ENCODE measurements around the gene ZFAND3. TPM values are rescaled to one million over a fixed set of nuclear protein-coding genes. Genes with fewer than 3 reads are reported as not detected.
"Not testable (repeated sequence)": the region's sequence is repeated elsewhere in the genome, so short reads cannot be mapped to it uniquely, and the experiment has no call there.

The ZFAND3 gene
- polyA plus RNA-seq, 4 donors: 140 to 179 (median 177) TPM

DNA sequence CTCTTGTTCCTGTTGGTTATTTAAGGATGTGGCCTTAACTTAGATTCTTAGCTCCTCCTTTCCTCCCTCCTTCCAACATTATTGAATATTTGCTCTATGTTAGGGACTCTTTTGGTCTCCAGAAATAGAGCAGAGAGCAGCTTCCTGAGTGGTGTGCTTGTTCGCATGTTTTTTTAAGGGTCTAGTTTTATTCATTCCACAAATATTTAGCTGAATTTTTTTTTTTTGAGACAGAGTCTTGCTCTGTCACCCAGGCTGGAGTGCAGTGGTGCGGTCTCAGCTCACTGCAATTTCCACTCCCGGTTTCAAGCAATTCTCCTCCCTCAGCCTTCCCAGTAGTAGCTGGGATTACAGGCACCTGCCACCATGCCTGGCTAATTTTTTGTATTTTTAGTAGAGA is 169.2 kb downstream of the ZFAND3 start:
- no peak for DNase-seq (ENCODE audit: low read depth in 4 of 4, low spot score in 3 of 4)

DNA sequence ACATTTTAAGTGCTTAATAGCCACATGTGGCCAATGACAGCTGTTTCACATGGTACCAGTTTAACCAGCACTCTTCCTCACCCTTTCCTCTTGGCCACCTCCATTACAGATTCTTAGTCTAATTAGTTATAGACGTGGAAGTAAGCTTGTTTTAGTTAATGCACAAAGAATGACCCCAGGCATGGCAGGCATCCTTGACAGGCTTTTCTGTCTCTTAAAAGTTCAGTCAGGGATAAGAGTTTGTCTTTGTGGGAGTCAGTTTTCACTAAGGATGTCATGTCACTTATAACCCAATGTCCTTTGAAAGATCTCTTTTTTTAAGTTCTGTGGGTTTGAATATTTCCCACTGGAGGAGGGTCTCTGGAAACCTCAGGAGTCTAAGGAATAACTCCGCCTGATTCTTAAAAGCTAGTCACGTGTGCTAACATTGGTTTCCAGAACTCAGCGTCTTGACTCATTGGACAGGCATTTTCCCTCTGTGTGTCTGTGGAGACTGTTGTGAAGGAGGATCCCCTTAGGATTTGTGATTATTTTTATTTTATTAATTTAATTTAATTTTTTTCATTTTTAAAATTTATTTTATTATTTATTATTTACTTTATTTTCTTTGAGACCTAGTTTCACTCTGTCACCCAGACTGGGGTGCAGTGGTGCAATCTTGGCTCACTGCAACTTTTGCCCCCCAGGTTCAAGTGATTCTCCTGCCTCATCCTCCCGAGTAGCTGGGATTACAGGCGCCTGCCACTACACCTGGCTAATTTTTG is 171.4 kb downstream of the ZFAND3 start:
- DNase-seq (ENCODE audit: low read depth in 4 of 4, low spot score in 3 of 4): no peak

DNA sequence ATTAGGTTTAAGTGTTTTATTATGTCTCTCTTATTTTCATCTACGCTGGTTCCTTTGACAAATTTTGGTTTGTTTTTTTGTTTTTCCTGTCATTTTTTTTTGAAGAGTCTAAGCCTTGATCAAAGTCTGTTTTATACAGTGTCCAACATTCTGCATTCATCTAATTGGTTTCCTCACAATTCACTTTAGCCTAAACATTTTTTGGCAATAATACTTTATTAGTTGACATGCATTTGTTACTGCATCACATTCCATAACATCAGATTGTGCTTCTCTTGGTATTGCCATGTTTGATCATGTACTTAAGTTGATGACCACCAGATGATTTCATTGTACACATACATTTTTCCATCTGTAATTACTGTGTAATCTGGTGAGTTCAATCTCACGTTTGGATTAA is 173.2 kb downstream of the ZFAND3 start:
- no peak for DNase-seq (ENCODE audit: low read depth in 4 of 4, low spot score in 3 of 4)

DNA sequence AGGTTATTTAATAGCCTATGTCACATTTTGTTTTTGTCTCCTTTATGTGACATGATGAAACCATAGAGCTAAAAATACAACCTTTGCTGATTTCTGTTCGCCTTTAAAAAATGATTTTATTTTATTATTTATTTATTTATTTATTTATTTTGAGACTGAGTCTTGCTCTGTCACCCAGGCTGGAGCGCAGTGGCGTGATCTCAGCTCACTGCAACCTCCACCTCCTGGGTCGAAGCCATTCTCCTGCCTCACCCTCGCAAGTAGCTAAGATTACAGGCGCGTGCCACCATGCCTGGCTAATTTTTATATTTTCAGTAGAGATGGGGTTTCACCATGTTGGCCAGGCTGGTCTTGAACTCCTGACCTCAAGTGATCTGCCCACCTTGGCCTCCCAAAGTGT is 173.7 kb downstream of the ZFAND3 start:
- not testable (repeated sequence) for DNase-seq (ENCODE audit: low read depth in 4 of 4, low spot score in 3 of 4)

DNA sequence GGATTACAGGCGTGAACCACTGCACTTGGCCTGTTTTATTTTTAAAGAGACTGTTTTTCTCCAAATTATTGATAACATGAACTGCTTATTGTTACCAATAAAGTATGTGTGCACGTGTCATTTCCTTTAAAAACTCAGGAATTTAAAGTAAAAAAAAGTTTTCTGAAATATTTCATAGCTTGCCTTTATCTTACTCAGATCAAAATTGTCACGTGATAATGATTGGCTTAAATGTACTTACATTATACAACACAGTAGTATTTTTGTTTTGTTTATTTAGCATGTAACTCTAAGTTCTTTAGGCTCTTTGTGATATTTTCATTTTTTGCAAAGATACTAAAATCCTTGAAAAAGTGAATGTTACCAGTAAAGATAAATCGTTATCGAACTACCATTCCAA is 174.1 kb downstream of the ZFAND3 start:
- no peak for DNase-seq (ENCODE audit: low read depth in 4 of 4, low spot score in 3 of 4)

DNA sequence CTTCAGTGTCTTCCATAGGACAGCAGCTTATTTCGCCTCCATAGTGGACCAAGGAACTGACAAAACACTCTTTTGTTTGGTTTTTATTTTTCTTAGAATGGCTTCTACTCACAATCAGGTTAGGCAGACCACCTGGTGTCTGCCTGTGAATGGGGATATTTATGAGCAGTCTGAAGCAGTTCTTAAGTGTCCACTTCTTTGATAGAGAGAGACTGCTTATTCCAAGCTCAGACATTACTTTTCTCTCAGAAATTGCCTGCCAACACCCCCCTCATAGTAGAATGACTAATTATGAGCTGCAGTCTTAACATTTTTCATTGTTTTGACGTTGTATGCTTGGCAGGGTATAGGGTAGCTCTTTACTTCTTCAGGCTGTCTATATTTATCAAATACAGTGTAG is 174.7 kb downstream of the ZFAND3 start:
- no peak for DNase-seq (ENCODE audit: low read depth in 4 of 4, low spot score in 3 of 4)

DNA sequence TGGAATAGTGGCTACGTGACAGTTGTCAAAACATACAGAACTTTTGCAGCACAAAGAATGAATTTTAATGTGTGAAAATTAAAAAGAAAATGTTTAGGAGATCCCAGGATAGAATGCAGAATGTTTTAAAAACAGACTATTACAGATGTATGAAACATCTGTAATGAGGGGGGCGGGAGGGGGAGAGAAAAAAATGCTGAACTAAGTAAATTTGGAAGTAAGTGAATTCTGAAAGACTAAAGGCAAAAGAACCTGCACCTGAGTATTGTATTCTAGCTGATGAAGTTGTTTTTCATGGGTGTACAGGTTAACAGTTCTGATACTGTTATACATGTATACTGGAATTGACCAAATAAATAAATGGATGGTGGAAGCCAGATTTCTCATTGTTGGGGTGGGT is 178.8 kb downstream of the ZFAND3 start:
- DNase-seq (ENCODE audit: low read depth in 4 of 4, low spot score in 3 of 4): no peak

DNA sequence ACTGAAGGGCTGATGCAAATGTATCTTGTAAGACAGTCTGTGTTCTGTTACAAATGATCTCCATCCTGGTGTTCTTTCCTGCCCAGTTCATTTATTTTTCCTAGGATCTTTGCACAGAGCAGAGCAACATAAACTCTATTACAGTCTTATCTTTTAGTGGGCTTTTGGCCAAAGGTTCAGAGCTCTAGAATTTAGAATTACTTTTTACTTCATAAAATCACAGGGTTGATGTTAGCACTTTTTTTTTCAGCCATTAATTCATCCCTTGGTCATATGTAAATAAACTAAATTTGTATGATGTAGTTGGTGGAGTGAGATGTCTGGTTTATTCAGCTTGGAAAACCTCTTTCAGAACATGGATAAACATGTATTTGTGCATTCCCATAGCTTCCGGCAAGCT is 181.9 kb downstream of the ZFAND3 start:
- DNase-seq (ENCODE audit: low read depth in 4 of 4, low spot score in 3 of 4): no peak

DNA sequence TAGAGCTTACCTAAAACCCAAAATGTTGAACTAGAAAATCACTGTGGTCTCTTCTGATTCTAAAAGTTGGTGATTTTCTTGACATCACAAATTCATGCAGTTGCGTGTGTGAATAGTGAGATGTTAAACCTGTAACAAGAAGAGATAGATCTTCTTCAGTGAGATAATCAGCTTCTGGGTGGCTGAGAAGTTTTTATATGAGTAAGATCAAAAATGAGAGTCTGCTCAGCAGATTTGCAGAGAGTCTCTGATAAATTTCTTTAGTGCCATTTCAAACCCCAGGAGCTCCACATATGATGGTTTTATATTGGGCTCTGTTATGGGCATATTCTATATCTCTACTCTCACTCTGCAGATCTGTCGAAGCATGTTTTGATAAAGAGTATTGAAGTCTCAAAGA is 185.4 kb downstream of the ZFAND3 start:
- DNase-seq (ENCODE audit: low read depth in 4 of 4, low spot score in 3 of 4): no peak

DNA sequence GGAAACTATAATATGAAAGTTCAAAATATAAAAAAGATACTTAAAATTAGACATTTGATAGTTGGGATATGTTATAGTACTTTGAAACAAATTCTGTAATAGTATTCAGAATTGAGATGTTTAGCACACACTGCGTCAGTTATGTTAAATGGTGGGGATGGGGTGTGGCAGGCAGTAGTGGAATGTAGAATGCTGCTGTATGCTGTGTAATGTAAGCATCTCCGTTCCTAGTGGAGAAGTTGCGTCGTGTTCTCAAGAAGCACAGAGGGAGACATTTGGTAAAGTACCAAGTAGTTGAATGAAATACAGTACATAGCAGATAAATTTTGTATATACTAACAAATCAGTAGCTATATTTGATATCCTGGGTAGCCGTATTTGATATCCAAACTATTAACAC is 192.4 kb downstream of the ZFAND3 start:
- no peak for DNase-seq (ENCODE audit: low read depth in 4 of 4, low spot score in 3 of 4)

DNA sequence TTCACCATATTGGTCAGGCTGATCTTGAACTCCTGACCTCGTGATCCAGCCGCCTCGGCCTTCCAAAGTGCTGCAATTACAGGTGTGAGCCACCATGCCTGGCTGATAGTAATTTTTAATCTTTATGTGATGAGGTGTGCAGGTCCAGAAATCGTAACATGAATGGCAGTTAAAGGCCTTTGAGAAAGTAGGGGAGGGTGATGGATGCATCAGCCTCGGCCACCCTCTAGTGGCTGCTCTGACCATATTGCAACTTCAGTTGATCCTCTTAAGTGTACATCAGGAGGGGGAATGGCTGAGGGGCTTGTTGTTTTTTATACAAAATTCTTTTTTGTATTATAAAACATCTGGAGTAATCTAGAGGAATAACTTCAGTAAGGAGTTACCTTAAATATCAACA is 193.0 kb downstream of the ZFAND3 start:
- DNase-seq (ENCODE audit: low read depth in 4 of 4, low spot score in 3 of 4): no peak

DNA sequence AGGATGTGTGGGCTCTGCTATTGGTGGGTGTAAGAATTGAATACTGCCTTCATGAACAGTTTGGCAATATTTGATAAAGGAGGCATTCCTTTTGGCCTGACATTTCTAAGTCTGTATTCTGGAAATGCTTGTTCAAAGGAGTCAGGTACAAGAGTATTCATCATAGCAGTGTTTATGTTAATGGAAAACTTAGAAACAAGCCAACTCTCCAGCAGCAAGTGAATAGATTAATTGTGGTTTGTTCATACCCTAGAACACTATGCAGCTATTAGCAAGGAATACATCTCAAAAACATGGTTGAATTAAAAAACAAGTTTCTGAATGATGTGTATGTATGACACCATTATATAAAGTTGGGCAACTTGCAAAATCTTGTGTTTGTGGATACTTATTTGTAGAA is 195.8 kb downstream of the ZFAND3 start:
- no peak for DNase-seq (ENCODE audit: low read depth in 4 of 4, low spot score in 3 of 4)

DNA sequence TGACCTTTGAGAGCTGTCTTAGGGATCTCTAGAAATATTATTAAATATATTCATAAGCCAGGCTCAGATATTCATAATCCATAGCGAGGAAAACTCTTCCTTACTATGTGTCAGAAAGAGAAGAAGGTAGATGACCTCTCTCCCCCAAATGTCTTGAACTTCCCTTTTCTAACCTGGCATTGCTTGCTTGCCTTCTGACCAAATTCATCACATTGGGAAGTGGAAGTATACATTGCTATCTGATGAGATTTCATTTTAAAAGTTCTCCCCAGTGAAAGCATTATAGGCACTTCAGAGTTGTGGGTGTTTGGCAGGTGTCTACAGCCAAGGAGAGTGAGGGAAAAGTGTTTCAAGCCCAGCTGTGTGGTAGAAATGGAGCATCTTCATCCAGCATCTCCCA is 197.3 kb downstream of the ZFAND3 start:
- DNase-seq (ENCODE audit: low read depth in 4 of 4, low spot score in 3 of 4): no peak

DNA sequence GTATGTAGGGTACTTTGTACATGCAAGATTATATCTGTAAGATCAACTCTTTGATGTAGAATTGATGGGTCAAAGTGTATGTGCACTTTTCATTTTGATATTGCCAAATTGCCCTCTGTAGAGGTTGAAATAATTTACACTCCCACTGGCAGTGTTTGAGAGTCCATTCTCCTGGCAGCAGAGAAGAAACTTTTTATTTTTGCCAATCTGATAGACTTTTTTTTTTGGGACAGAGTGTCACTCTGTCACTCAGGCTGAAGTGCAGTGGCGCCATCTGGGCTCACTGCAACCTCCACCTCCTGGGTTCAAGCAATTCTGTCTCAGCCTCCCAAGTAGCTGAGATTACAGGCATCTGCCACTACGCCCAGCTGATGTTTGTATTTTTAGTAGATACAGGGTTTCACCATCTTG is 199.2 kb downstream of the ZFAND3 start:
- no peak for DNase-seq (ENCODE audit: low read depth in 4 of 4, low spot score in 3 of 4)

DNA sequence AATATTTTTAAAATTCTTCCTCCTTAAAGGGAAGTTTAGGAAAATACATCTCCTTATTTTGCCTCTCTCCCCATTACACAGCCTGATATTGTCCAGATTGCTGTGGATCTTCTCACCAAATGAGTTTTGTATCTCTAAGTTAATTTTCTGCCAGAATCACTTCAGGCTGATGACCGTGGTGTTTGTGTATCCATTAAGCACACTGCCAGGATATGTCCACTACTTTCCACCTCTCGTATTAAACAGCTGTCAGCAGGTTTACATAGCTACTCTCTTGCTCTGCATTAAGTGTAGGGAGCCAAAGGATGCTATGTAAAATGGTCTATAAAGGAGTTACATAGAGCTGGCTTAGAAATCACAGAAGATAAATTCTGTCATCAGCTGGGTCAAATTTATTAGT is 201.1 kb downstream of the ZFAND3 start:
- DNase-seq (ENCODE audit: low read depth in 4 of 4, low spot score in 3 of 4): no peak

DNA sequence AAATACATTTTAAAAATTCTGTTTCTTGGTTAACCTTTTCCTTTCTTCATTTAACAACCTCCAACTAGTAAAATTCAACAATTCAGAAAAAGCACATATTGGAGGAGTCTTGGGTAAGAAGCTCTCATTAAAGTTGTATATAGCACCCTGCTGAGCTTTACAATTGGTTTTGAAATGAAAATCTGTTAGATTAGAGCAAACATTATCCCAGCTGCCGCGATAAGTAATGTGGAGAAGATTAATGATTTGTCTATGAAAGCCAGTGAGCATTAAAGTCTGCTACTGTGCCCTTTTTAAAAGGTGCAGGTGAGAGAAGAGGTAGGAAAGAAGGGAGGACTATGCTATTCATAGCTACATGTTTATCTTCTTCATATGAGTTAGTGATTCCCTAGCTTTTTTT is 201.5 kb downstream of the ZFAND3 start:
- no peak for DNase-seq (ENCODE audit: low read depth in 4 of 4, low spot score in 3 of 4)

DNA sequence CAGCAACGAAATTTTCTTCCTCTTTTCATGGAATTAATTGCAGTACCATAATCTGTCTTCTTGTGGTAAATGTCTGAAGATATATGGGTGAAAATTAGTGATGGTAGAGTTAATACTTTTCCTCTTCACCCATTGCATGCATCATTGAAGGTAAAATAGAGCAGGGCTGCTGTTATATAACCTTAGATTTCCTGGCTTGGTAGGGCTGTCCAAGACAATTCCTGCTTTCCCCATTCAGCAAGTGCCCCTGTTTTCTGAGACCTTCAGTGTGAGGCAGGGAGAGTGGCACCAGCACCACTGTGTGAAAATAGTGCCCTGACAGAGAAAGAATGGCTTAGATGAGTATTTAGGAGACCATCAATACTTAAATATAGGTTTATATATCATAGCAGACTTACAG is 202.0 kb downstream of the ZFAND3 start:
- no peak for DNase-seq (ENCODE audit: low read depth in 4 of 4, low spot score in 3 of 4)

DNA sequence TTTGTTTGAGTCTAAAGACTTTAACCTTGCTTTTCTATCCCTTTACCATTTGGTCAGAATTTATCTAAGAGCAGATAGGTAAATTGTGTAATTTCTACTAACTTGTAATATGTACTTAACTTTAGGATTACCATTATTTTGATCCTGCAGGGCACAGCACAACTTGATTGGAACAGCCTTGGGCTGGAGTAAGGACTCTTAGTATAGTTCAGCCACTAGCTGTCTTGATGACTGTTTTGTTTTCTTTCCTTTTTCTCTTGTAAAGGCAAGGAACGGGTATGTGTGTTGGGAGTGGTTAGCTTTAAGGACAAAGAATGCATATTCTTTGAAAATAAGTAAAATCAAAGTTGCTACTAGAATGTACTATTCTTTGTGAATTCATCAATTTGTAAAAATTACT is 203.2 kb downstream of the ZFAND3 start:
- no peak for DNase-seq (ENCODE audit: low read depth in 4 of 4, low spot score in 3 of 4)

DNA sequence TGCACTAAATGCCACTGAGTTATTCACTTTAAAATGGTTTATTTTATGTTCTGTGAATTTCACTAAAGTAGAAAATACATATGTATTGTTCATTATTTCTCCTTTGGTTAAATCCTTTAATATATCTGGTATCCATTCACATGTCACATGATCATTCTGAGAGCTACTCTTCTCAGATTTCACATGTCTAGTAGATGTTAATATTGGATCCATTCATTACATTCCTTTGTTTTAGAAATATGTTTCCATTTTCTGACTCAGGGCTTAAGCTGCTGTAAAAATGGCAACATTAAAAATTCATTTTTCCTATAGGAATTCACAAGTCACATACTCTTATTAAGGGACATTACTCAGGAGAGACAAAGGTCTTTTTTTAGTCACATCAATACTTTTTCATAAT is 205.4 kb downstream of the ZFAND3 start:
- no peak for DNase-seq (ENCODE audit: low read depth in 4 of 4, low spot score in 3 of 4)

DNA sequence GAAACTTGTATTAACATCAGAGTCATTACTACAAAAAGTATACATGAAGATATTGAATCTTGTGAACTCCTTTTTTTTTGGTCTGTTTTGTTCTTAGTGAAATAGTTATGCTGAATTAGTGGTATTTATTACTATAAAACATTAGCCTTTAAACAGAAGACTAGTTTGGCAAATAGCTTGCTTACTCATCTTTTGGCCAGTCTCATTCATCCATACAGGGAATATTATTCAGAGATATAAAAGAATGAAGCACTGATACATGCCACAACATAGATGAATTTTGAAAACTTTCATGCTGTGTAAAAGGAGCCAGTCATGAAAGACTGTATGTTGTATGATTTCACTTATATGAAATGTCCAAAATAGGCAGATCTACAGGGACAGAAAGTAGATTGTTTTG is 205.9 kb downstream of the ZFAND3 start:
- no peak for DNase-seq (ENCODE audit: low read depth in 4 of 4, low spot score in 3 of 4)

DNA sequence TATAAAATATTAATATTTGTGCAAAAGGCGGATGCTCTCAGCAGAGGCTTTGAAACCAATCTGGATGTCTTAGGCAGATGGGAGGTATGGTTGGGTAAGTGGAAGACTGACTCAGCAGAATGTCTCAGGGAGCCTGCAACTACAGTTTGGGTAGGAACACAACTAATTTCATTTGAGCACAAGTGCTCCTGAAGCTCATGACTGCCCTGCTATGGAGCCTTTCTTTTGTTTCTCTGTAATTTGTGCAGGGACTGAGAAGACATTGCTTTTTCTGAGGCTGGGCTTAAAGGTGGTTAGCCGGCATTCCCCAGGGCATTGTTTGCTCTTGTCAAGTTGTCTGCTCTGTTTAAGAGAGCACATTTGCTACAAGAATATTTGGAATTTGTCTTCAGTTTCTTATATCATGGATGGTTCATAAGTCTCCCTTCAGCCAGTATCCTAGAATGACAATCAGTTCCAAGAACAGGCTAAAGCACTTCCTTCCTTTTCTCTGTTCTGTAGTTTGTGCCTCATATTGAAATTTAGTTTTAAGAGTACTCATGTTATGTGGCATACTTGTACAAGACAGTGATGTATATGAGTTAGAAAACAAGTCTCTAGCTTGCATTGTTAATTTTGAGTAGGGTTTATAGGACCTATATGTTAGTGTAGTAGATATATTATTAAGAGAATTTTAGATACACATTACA is 208.3 kb downstream of the ZFAND3 start:
- DNase-seq (ENCODE audit: low read depth in 4 of 4, low spot score in 3 of 4): no peak

DNA sequence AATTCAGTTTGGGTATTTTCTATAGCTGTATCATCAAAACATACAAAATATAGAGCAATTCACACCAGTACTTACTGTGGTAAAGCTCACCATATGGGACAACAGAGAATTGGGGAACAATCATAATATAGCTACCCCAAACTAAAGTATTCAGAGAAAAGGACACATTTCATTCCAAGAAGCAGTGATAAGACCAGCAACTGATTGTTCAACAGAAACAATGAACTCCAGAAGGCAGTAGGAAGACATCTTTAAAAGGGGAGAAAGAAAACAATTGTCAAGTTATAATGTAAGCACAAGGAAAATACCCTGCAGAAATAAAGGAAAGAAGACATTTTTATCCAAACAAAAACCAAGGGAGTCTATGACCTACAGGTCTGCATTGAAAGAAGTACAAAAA is 210.9 kb downstream of the ZFAND3 start:
- no peak for DNase-seq (ENCODE audit: low read depth in 4 of 4, low spot score in 3 of 4)

DNA sequence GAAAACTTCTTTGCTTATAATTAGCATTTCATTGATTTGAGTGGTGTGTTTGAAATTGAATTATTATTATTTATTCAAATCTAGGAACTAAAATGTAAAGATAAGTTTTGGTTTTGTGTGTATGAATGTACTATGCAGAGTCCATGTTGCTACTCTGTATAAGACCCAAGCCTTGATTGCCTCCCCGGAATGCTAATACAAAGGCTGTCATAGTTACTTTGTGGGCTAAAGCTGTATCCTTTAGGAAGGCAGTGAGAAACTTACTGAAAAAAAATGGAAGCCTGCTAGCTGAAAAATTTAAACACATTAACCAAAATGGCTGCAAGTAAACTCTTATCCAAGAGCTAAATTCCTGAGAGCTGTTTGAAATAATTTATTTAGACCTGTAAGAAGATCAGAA is 213.3 kb downstream of the ZFAND3 start:
- no peak for DNase-seq (ENCODE audit: low read depth in 4 of 4, low spot score in 3 of 4)
